BE2C (cell line): Measurements from ENCODE around the gene PTPRM.

Source experiments
- DNase-seq: peaks from one replicate; pipeline ENCODE4 v3.0.0-alpha.2; 2020
- H3K27me3 ChIP-seq: fragments of 250-450 bp; sonication (Bioruptor Pico); 2 replicates; pipeline ENCODE4 v1.5.1; 2020; ENCODE audit warnings: mild to moderate bottlenecking
- H3K36me3 ChIP-seq: fragments of 250-450 bp; sonication (Bioruptor Pico); 2 replicates; pipeline ENCODE4 v1.5.1; 2020; ENCODE audit warnings: mild to moderate bottlenecking
- H3K4me1 ChIP-seq: fragments of 250-450 bp; sonication (Bioruptor Pico); 2 replicates; pipeline ENCODE4 v1.5.1; 2020
- H3K4me3 ChIP-seq: 2 replicates; pipeline ENCODE4 v1.5.1; 2011; ENCODE audit warnings: low read depth, low read length
- H3K9me3 ChIP-seq: fragments of 250-450 bp; sonication (Bioruptor Pico); 2 replicates; pipeline ENCODE4 v1.5.1; 2020
- TF ChIP-seq, protein P1 (sequence below): IDR thresholded peaks from 2 replicates; pipeline ENCODE4 v1.5.1; 2012; ENCODE audit warnings: mild to moderate bottlenecking, low read depth, low read length

PTPRM gene

DNA sequence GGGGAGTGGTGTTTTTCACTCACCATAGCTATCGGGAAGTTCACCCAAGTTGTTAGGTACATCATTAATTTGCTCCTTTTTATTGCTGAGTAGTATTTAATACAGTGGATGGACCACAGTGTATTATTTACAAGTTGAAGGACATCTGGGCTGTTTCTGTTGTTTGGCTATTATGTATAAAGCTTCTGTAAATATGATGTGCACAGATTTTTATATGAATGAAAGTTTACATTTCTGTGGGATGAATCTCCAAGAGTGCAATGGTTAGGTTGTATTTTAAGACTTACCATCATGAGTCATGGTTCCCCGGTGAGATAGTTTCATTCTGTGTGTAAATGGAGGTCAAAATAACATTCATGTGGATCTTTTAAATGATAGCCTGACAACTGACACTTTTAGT lies 337.4 kb downstream of the PTPRM start:
- TF ChIP-seq, protein P1, sequence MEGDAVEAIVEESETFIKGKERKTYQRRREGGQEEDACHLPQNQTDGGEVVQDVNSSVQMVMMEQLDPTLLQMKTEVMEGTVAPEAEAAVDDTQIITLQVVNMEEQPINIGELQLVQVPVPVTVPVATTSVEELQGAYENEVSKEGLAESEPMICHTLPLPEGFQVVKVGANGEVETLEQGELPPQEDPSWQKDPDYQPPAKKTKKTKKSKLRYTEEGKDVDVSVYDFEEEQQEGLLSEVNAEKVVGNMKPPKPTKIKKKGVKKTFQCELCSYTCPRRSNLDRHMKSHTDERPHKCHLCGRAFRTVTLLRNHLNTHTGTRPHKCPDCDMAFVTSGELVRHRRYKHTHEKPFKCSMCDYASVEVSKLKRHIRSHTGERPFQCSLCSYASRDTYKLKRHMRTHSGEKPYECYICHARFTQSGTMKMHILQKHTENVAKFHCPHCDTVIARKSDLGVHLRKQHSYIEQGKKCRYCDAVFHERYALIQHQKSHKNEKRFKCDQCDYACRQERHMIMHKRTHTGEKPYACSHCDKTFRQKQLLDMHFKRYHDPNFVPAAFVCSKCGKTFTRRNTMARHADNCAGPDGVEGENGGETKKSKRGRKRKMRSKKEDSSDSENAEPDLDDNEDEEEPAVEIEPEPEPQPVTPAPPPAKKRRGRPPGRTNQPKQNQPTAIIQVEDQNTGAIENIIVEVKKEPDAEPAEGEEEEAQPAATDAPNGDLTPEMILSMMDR, result no peak
- Histone ChIP-seq H3K27me3 (no peaks in the 10 kb centered on the region), H3K9me3 (no peaks in the 10 kb centered on the region), H3K36me3 (no peaks in the 10 kb centered on the region), H3K4me1 (no peaks in the 10 kb centered on the region), H3K4me3 (no peak overlapping the region)
- no peak for DNase-seq

DNA sequence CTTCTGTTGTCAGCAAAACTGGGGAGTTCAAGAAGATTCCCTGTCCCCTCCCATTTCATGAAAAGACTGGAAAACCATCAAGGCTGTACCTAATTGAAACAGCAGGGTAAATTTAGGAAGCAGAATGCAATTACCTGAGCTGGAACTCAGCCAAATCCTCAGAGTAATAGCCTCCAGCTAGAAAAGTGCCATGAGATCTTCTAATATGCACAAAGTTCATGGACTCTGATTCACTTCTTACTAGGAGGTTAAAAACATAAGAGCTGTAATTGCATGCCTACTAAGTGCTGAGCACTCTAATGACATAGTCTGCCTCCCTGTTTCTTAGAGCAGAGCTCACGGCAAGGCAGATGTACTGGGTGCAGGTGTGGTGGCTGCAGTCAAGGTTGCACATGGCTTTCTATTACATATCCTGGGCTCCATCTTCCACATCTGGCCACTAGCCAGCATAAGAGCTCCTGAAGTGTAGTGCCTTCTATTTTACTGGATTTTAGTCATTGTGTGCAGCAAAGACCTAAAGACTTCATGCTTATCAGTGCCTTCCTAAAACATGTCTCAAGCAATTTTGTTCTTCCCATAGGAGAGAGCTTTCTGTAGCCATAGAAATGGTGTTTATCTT lies 341.7 kb downstream of the PTPRM start:
- H3K4me3 ChIP-seq, result no peak overlapping the region
- no peak for DNase-seq
- H3K9me3 ChIP-seq, result no peaks in the 10 kb centered on the region
- no peaks in the 10 kb centered on the region for H3K36me3 ChIP-seq
- no peaks in the 10 kb centered on the region for H3K4me1 ChIP-seq
- TF ChIP-seq, protein P1, result no peak
- H3K27me3 ChIP-seq, result no peaks in the 10 kb centered on the region

DNA sequence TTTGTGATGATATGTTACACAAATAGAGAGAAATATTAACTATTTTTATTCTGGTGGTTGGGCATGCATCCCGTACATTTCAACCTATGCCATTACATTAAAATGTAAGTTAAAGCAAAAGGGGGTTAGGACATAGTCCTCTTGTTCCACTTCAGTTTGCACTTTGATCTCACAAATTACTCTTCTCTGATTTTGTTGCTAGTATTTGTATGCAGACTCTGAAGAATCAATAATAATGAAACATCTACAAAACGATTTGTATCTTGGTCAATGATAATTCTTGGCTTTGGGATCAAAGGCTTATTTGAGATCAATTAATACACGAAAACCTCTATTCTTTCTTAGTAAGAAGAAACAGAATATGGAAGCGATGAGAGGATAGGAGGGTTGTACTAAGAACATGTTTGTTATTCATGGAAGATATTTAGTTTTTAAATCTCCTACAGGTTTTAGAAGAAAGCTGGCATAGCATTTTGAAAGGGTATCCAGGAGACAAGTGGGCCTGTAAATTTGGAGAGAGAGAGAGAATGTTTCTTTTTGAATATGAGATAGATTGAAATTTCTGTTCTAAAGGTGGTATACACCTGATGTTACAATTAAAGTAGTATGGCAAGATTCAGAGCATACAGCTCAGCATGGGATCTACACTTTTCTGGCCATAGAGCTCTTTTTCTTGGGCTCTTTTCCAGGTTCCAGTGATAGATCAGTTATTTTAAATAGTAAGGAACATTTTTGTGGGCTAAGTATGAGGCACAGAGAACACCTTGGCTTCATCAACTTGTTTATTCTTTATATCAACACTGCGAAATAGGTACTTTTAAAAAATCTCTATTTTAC lies 347.9 kb downstream of the PTPRM start:
- TF ChIP-seq, protein P1, result no peak
- Histone ChIP-seq H3K4me1 (no peaks in the 10 kb centered on the region), H3K9me3 (no peaks in the 10 kb centered on the region), H3K4me3 (no peak overlapping the region), H3K27me3 (no peaks in the 10 kb centered on the region), H3K36me3 (no peaks in the 10 kb centered on the region)
- no peak for DNase-seq

DNA sequence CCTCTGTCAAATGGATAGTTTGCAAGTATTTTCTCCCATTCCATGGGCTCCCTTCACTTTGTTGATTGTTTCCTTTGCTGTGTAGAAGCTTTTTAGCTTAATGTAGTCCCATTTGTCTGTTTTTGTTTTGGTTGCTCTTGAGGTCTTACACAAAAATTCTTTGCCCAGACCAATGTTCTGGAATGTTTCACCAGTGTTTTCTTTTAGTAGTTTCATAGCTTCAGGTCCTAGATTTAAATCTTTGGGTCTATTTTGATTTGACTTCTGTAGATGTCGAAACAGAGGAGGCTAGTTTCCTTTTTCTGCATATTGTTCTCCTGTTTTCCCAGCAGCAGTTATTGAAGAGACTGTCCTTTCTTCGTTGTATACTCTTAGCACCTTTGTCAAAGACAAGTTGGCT lies 351.6 kb downstream of the PTPRM start:
- Histone ChIP-seq H3K9me3 (no peaks in the 10 kb centered on the region), H3K36me3 (no peaks in the 10 kb centered on the region), H3K4me1 (no peaks in the 10 kb centered on the region), H3K27me3 (no peaks in the 10 kb centered on the region), H3K4me3 (no peak overlapping the region)
- TF ChIP-seq, protein P1, result no peak
- DNase-seq, result no peak

DNA sequence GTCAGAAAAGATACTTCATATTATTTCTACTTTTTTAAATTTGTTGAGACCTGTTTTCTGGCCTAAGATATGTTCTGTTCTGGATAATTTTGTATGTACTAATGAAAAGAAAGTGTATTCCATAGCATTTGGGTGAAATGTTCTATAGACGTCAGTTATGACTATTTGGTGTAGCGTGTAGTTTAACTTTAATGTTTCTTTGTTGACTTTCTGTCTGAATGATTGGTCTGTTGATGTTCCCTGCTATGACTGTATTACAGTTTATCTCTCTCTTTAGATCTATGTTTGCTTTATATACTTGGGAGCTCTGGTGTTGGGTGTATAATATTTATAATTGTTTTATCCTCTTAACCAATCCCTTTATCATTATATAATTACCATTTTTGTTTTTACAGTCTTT lies 352.4 kb downstream of the PTPRM start:
- Histone ChIP-seq H3K27me3 (no peaks in the 10 kb centered on the region), H3K9me3 (no peaks in the 10 kb centered on the region), H3K4me3 (no peak overlapping the region), H3K4me1 (no peaks in the 10 kb centered on the region), H3K36me3 (no peaks in the 10 kb centered on the region)
- TF ChIP-seq, protein P1, result no peak
- DNase-seq, result no peak

DNA sequence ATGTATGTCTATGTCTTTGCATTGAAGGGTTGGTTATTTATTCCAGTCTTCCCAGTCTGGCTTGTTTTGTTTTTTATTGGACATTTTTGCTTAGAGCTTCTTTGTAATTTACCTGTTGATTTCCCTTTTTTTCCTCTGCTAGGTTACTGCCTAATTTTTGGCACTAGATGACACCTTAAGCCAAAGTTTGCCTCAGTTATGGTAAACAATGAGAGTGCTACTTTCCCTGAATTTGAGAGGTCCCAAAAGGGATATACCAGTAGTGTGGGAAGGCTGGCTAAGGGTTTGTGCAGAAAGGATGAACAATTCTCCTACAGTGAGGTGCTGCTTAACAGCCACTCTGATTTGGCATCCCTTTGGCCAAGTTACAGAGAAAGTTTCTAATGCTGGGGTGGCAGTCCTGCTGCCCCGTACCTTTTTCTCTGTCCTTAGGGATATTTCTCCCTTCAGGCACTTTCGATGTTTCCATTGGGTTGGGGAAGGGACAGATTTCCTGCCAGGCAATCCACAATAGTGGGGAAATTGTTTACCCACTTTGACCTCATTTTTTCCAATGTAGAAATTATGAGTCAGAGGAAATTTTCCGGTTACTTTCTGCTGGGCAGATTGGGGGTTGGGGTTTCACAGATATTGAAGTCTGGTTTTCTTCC lies 354.9 kb downstream of the PTPRM start:
- TF ChIP-seq, protein P1, result no peak
- Histone ChIP-seq H3K36me3 (no peaks in the 10 kb centered on the region), H3K27me3 (no peaks in the 10 kb centered on the region), H3K9me3 (no peaks in the 10 kb centered on the region), H3K4me1 (no peaks in the 10 kb centered on the region), H3K4me3 (no peak overlapping the region)
- no peak for DNase-seq
